Spleen (tissue), 7 donors: ENCODE data around the gene GYG2.

ENCODE experiments used
- CTCF ChIP-seq, 11 experiments: fragments of 200-600 bp in 7 of 11; fragments of 450-650 bp in 4 of 11; sonication (generic) in 4 of 11; IDR thresholded peaks in 8 of 11; conservative IDR thresholded peaks in 3 of 11; 1 replicate in 7 of 11; 2 replicates in 4 of 11; pipeline versions ENCODE4 v1.4.0 to v1.8.0; 2016 to 2021; ENCODE audit warnings: antibody characterized with exemption in 11 of 11, inconsistent platforms in 4 of 11, mild to moderate bottlenecking in 1 of 11
- POLR2AphosphoS5 ChIP-seq, 3 donors: sonication (generic); formaldehyde crosslinking; IDR thresholded peaks; one replicate each; pipeline ENCODE4 v1.5.1; 2017; ENCODE audit warnings: antibody characterized with exemption in 3 of 3
- donor health status: DM: no; HTN: no; CAD: no; lungs with moderate emphysema.
- donor health status: DM: no; HTN: no; CAD: no.
- donor health status: DM: no; HTN: no; CAD: no.

GRCh38 chrX:2879670-2880069 is 50.9 kb downstream of the GYG2 start:
- no peak for TF ChIP-seq CTCF (IDR thresholded peaks at IDR 0.05 in 8 of 11, conservative IDR thresholded peaks at IDR 0.05 in 3 of 11)
- no peak for TF ChIP-seq POLR2AphosphoS5 (IDR thresholded peaks at IDR 0.05)
